Vagina (tissue), 2 donors: Measurements from ENCODE around the gene USP34.

ENCODE experiments used
- CTCF ChIP-seq, 3 experiments: fragments of 450-650 bp in 2 of 3; fragments of 200-600 bp in 1 of 3; sonication (generic) in 1 of 3; IDR thresholded peaks; one replicate each; pipeline ENCODE4 v1.5.1; 2017 to 2019; ENCODE audit warnings: antibody characterized with exemption in 3 of 3, mild to moderate bottlenecking in 2 of 3, moderate library complexity in 2 of 3
- POLR2A ChIP-seq, 2 donors: fragments of 450-650 bp; IDR thresholded peaks; one replicate each; pipeline ENCODE4 v1.6.1; 2017; ENCODE audit warnings: antibody characterized with exemption in 2 of 2, mild to moderate bottlenecking in 2 of 2, moderate library complexity in 2 of 2
- POLR2AphosphoS5 ChIP-seq, 2 donors: sonication (generic); formaldehyde crosslinking; IDR thresholded peaks; one replicate each; pipeline ENCODE4 v1.9.0; 2017; ENCODE audit warnings: antibody characterized with exemption in 2 of 2, mild to moderate bottlenecking in 2 of 2, low read depth in 1 of 2; ENCODE audit not compliant: insufficient read depth in 1 of 2

GRCh38 chr2:61485281-61485680 is 14.4 kb upstream of the USP34 start:
- TF ChIP-seq CTCF (IDR thresholded peaks at IDR 0.05) = no peak
- TF ChIP-seq POLR2A (IDR thresholded peaks at IDR 0.05) = no peak
- no peak for TF ChIP-seq POLR2AphosphoS5 (IDR thresholded peaks at IDR 0.05; ENCODE audit: insufficient read depth in 1 of 2, low read depth in 1 of 2)
